ENCODE results near the gene CEND1. TPM values are rescaled to one million over a fixed set of nuclear protein-coding genes. Genes with fewer than 3 reads are reported as not detected.

Gene CEND1
- total and polyA plus RNA-seq, 2 experiments from 2014 or later = not detected

- Histone ChIP-seq H3K9me3 (ENCODE audit: low read depth) (no peaks in the 10 kb centered on the region), H3K4me2 (peak overlapping the region; percentile 20), H3K9me2 (replicated peaks; ENCODE audit: insufficient read depth) (no peaks in the 10 kb centered on the region), H3K36me3 (replicated peaks; ENCODE audit: insufficient read depth, low read depth) (no peaks in the 10 kb centered on the region), H3K79me2 (no peaks in the 10 kb centered on the region), H2AFZ (no peak overlapping the region), H3K27ac (peak overlapping the region; percentile 34), H3K4me1 (ENCODE audit: insufficient read depth) (peaks cover 3% of the 10 kb centered on the region), H4K20me1 (ENCODE audit: insufficient read depth, poor library complexity, severe bottlenecking) (no peaks in the 10 kb centered on the region), H3K27me3 (no peaks in the 10 kb centered on the region), H3K4me3 (no peak overlapping the region)
- 66% methylated on average over 11 of the region's 11 CpGs for WGBS (ENCODE audit: low lambda C conversion rate, missing lambda C conversion rate)
- DNase-seq (ENCODE audit: low spot score) = no peak
- TF ChIP-seq EZH2phosphoT487 (IDR thresholded peaks at IDR 0.05; ENCODE audit: low read depth, severe bottlenecking, unreplicated experiment) (no peak), EZH2 (IDR thresholded peaks at IDR 0.05; ENCODE audit: borderline replicate concordance) (no peak)
- TF ChIP-seq, protein P1, sequence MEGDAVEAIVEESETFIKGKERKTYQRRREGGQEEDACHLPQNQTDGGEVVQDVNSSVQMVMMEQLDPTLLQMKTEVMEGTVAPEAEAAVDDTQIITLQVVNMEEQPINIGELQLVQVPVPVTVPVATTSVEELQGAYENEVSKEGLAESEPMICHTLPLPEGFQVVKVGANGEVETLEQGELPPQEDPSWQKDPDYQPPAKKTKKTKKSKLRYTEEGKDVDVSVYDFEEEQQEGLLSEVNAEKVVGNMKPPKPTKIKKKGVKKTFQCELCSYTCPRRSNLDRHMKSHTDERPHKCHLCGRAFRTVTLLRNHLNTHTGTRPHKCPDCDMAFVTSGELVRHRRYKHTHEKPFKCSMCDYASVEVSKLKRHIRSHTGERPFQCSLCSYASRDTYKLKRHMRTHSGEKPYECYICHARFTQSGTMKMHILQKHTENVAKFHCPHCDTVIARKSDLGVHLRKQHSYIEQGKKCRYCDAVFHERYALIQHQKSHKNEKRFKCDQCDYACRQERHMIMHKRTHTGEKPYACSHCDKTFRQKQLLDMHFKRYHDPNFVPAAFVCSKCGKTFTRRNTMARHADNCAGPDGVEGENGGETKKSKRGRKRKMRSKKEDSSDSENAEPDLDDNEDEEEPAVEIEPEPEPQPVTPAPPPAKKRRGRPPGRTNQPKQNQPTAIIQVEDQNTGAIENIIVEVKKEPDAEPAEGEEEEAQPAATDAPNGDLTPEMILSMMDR (IDR thresholded peaks at IDR 0.05; ENCODE audit: poor library complexity) = no peak
These were observed 52.5 kb downstream of the CEND1 start for GRCh38 chr11:737366-737765.

Small RNA genes within 50 kb of the gene (small RNA-seq; reads per million reads assigned to genes)
- gene SNORA52 = not detected

Other genes starting within 250 kb of the CEND1 start
- 3.4 and 7.3 TPM in 2 replicates for gene LMNTD2, start 229.4 kb downstream of the CEND1 start, total RNA-seq
- gene LMNTD2, start 229.4 kb downstream of the CEND1 start, polyA plus RNA-seq = 15.9 and 19.1 TPM in 2 replicates
- gene RASSF7, start 229.1 kb downstream of the CEND1 start, total RNA-seq = 47.6 and 75.8 TPM in 2 replicates
- gene RASSF7, start 229.1 kb downstream of the CEND1 start, polyA plus RNA-seq = 104 and 130 TPM in 2 replicates
- gene PHRF1, start 213.6 kb downstream of the CEND1 start, total RNA-seq = 25.6 and 26.9 TPM in 2 replicates
- gene PHRF1, start 213.6 kb downstream of the CEND1 start, polyA plus RNA-seq = 25.6 TPM in 2 replicates
- gene IRF7, start 174.1 kb downstream of the CEND1 start, total RNA-seq = 9.3 and 10.4 TPM in 2 replicates
- gene IRF7, start 174.1 kb downstream of the CEND1 start, polyA plus RNA-seq = 24.6 and 30.4 TPM in 2 replicates
- 91.5 and 114 TPM in 2 replicates for gene CDHR5, start 165.1 kb downstream of the CEND1 start, total RNA-seq
- 142 and 166 TPM in 2 replicates for gene CDHR5, start 165.1 kb downstream of the CEND1 start, polyA plus RNA-seq
- gene SCT, start 162.9 kb downstream of the CEND1 start, total RNA-seq = not detected in 2 replicates
- 20.5 and 21.7 TPM in 2 replicates for gene SCT, start 162.9 kb downstream of the CEND1 start, polyA plus RNA-seq
- not detected in 2 replicates for gene DRD4, start 152.8 kb downstream of the CEND1 start, total RNA-seq
- 1.1 and 2.9 TPM in 2 replicates for gene DRD4, start 152.8 kb downstream of the CEND1 start, polyA plus RNA-seq
- gene DEAF1, start 94.9 kb downstream of the CEND1 start, total RNA-seq = 27.2 and 41.5 TPM in 2 replicates
- 59.1 and 75.1 TPM in 2 replicates for gene DEAF1, start 94.9 kb downstream of the CEND1 start, polyA plus RNA-seq
- gene TMEM80, start 94.3 kb downstream of the CEND1 start, total RNA-seq = 23.8 and 26.7 TPM in 2 replicates
- gene TMEM80, start 94.3 kb downstream of the CEND1 start, polyA plus RNA-seq = 35.5 and 38.1 TPM in 2 replicates
- 135 and 157 TPM in 2 replicates for gene EPS8L2, start 83.9 kb downstream of the CEND1 start, total RNA-seq
- gene EPS8L2, start 83.9 kb downstream of the CEND1 start, polyA plus RNA-seq = 310 and 339 TPM in 2 replicates
- 132 and 137 TPM in 2 replicates for gene TALDO1, start 42.6 kb downstream of the CEND1 start, total RNA-seq
- gene TALDO1, start 42.6 kb downstream of the CEND1 start, polyA plus RNA-seq = 161 and 178 TPM in 2 replicates
- gene GATD1, start 12.6 kb downstream of the CEND1 start, total RNA-seq = 21.4 and 24.2 TPM in 2 replicates
- gene GATD1, start 12.6 kb downstream of the CEND1 start, polyA plus RNA-seq = 21.6 and 29.0 TPM in 2 replicates
- gene SLC25A22, start 8.2 kb upstream of the CEND1 start, total RNA-seq = 11.1 and 16.2 TPM in 2 replicates
- gene SLC25A22, start 8.2 kb upstream of the CEND1 start, polyA plus RNA-seq = 19.7 and 23.7 TPM in 2 replicates
- 7.1 and 11.1 TPM in 2 replicates for gene PIDD1, start 15.1 kb upstream of the CEND1 start, total RNA-seq
- gene PIDD1, start 15.1 kb upstream of the CEND1 start, polyA plus RNA-seq = 16.3 and 29.5 TPM in 2 replicates
- gene RPLP2, start 19.9 kb upstream of the CEND1 start, total RNA-seq = 342 and 401 TPM in 2 replicates
- gene RPLP2, start 19.9 kb upstream of the CEND1 start, polyA plus RNA-seq = 468 and 539 TPM in 2 replicates
- 12.2 and 12.9 TPM in 2 replicates for gene PNPLA2, start 28.8 kb upstream of the CEND1 start, total RNA-seq
- gene PNPLA2, start 28.8 kb upstream of the CEND1 start, polyA plus RNA-seq = 50.0 and 57.3 TPM in 2 replicates
- 9.7 and 10.2 TPM in 2 replicates for gene CRACR2B, start 37.8 kb upstream of the CEND1 start, total RNA-seq
- 33.2 and 39.7 TPM in 2 replicates for gene CRACR2B, start 37.8 kb upstream of the CEND1 start, polyA plus RNA-seq
- 248 and 260 TPM in 2 replicates for gene CD151, start 42.9 kb upstream of the CEND1 start, total RNA-seq
- 356 and 392 TPM in 2 replicates for gene CD151, start 42.9 kb upstream of the CEND1 start, polyA plus RNA-seq
- gene POLR2L, start 52.4 kb upstream of the CEND1 start, total RNA-seq = 38.0 and 50.2 TPM in 2 replicates
- 372 and 402 TPM in 2 replicates for gene POLR2L, start 52.4 kb upstream of the CEND1 start, polyA plus RNA-seq
- 62.5 and 82.8 TPM in 2 replicates for gene TSPAN4, start 52.8 kb upstream of the CEND1 start, total RNA-seq
- gene TSPAN4, start 52.8 kb upstream of the CEND1 start, polyA plus RNA-seq = 148 and 177 TPM in 2 replicates
- gene CHID1, start 120.7 kb upstream of the CEND1 start, total RNA-seq = 61.5 and 92.4 TPM in 2 replicates
- 152 and 155 TPM in 2 replicates for gene CHID1, start 120.7 kb upstream of the CEND1 start, polyA plus RNA-seq
- 57.8 and 68.0 TPM in 2 replicates for gene AP2A2, start 135.8 kb upstream of the CEND1 start, total RNA-seq
- gene AP2A2, start 135.8 kb upstream of the CEND1 start, polyA plus RNA-seq = 49.7 and 56.2 TPM in 2 replicates
- gene MUC6, start 246.6 kb upstream of the CEND1 start, total RNA-seq = not detected in 2 replicates
- gene MUC6, start 246.6 kb upstream of the CEND1 start, polyA plus RNA-seq = not detected in 2 replicates

Measured in hepatocyte (in vitro differentiated cells).